ENCODE data around the gene TMEM273.

The TMEM273 gene

GRCh38 chr10:49173201-49173772, 14.9 kb downstream of the TMEM273 start:
- no peak for FAIRE-seq
- DNase-seq (ENCODE audit: insufficient read length, low spot score), result no peak
- no peak for TF ChIP-seq CTCF (IDR thresholded peaks at IDR 0.05; ENCODE audit: insufficient read depth, missing control alignments)

- FAIRE-seq (no peak), DNase-seq (ENCODE audit: insufficient read length, low spot score) (no peak)
- no peak for TF ChIP-seq CTCF (IDR thresholded peaks at IDR 0.05; ENCODE audit: insufficient read depth, missing control alignments)
Measured at GRCh38 chr10:49172777-49173132, 15.4 kb downstream of the TMEM273 start.

DNA sequence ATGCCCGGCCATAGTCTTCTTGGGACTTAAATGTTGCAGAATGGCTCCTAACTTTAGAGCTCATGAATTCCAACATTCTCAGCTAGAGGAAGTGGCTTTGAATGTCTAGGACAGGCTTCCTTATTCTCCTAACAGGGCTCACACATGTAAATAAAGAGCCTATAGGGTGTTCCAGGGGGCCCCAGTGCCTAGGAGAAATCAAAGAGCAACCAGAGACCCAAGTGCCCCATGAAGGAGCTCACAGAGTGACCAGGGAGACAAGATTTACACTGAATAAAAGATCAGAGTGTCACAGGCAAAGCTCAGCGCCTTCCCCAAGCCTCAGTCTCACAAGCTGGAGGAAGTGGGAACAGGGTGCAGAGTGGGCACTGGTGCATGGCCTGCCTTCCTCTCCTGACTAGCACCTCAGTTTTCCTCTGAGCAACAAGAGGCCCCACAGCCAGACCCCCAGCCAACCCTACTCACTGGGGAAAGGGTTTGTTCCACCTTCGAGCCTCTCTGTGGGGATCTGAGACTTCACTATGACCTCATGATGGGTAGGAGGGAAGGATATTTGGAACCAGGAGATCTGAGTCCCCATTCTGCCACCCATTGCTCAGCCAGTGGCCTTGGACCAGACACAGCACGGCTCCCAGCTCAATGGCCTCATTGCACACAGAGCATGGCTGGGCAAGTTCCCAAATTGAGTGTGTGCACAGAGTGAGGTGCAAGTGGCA, 16.0 kb downstream of the TMEM273 start:
- no peak for FAIRE-seq

DNA sequence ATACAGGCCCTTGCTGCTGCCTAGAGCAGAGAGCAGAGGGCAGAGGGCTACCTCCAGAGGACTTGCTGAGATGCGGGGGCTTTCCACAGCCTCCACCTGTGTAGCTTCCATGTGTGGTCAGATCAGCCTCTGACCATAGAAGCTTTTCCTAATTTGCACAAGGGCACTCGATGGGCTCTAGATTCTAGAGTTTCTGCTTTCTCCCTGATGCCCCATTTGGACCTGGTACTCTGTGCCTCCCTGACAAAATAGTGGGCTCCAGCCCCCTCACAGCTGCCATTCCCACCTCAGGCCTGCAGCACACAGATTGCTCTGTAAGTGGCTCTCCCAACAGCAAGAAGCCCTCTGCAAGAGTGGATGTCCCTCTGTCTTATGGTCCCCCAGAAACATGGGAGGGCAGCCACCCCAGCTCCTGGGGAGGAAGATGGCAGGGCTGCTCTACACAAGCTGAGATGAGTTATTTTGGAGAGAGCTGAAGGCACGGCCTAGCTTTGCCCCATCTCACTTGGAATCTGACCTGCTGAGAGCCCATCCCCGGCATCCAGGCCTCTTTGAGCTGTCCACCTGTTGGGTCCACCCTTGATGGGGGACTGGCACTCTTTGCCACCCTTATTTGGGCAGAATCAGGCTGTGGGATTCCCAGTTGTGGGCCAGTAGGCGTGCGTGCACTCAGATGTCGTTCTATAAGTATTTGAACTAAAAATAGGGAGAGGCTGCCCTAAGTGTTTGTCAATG, 16.7 kb downstream of the TMEM273 start:
- FAIRE-seq, result no peak
- TF ChIP-seq CTCF (IDR thresholded peaks at IDR 0.05; ENCODE audit: insufficient read depth, missing control alignments), result no peak
- no peak for DNase-seq (ENCODE audit: insufficient read length, low spot score)

More for the DNA sequence above, 16.0 kb downstream of the TMEM273 start:
- TF ChIP-seq CTCF (IDR thresholded peaks at IDR 0.05; ENCODE audit: insufficient read depth, missing control alignments), result no peak
- DNase-seq (ENCODE audit: insufficient read length, low spot score), result no peak

GRCh38 chr10:49170632-49171325, 17.4 kb downstream of the TMEM273 start:
- FAIRE-seq, result no peak

DNA sequence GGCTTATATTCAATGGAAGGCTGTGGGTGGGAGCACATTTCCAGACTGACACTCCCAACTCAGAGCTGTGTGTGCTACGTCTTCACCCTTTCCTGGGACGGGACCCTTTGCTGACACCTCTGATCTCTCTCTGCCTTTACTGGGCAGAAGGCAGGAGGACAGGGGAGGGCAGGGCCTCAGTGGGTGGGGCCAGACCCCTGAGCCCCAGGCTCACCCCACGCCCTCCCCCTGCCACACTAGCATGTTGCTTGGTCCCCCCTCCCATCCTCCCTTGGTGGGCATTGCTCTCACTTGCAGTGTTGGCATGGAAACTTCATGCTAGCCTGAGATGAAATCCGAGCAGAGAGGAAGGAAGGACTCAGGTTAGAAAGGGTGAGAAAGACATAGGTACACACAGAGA, 18.4 kb downstream of the TMEM273 start:
- no peak for TF ChIP-seq CTCF (IDR thresholded peaks at IDR 0.05; ENCODE audit: insufficient read depth, missing control alignments)
- DNase-seq (ENCODE audit: insufficient read length, low spot score) (no peak), FAIRE-seq (no peak)

More at GRCh38 chr10:49170632-49171325, 17.4 kb downstream of the TMEM273 start:
- TF ChIP-seq CTCF (IDR thresholded peaks at IDR 0.05; ENCODE audit: insufficient read depth, missing control alignments), result no peak
- DNase-seq (ENCODE audit: insufficient read length, low spot score), result no peak
